LHCN-M2 (cell line): Measurements from ENCODE around the gene DCC. TPM values are rescaled to one million over a fixed set of nuclear protein-coding genes. Genes with fewer than 3 reads are reported as not detected.

Source experiments
- DNase-seq: peaks from one replicate; pipeline ENCODE4 v3.0.0-alpha.2; 2012; ENCODE audit warnings: low read depth
- total RNA-seq: library from RNA; depleted of rRNA; stranded (reverse); fragments of >200 nt; gene quantifications from 2 replicates; pipeline ENCODE4 v1.2.3, GENCODE V29; 2014

DCC gene
- total RNA-seq, 1 experiment from 2014 or later: not detected

DNA sequence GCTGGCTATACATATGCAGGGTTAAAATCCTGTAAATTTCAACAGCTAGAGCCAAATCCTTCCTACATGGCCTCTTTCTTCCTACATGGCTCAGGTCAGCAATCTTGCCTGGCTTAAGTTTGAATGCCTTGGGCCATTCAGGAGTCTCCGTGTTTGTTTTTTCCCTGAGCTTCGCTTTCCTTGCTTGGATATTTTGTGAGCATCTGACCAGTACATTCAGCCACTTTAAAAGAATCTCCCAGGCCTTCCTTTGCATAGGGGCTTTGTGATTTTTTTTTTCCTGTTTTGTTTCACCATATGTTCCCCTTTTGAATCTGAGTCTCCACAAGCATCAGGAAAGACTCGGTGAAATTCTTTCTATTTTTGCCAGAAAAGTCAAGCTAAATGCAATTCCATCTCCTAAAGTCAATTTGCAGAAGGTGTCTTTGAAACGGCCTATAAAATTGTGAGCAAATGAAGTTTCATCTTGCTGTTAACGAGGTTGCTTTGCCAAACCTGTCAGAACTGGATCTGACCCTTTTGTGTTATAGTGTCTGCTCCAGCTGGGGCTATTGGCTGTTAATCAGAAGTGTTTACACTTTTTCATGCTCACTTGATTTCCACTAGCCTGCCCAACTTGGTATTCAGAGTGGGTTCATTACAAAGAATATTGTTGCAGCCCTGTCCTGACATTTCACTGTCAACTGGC, 256.9 kb downstream of the DCC start:
- no peak for DNase-seq

DNA sequence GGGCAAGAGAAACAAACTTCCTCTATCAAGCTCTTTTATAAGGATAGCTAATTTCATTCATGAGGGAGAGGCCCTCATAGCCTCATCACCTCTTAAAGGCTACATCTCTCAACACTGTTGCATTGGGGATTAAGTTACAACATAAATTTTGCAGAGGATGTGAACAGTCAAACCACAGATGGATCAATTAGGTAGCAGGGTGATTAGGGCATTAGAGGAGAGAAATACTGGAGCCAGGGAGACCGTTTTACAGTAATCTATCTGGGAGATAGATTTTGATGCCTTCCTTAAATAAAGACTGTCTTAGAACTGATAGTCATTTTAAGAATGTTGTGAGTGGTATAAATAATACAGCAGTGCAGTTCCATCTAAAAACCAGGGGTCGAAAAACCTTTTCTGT, 258.9 kb downstream of the DCC start:
- no peak for DNase-seq

DNA sequence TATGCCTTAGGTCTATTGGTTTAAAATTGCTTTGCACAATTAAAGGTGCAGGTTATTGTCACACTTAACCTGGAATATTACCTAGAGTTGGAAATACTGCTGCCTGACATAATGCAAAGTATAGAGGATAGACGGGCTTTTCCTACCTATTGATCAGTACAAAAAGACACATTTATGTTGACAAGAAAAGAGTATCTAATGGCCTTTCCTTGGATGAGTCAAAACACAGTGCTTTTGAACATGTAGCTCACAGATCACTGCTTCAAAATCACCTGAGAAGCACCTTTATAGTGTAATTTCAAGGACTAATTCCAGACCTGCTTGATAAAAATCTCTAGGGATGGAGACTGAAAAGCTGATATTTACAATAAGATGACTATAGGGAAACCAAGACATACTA, 262.8 kb downstream of the DCC start:
- DNase-seq: no peak

DNA sequence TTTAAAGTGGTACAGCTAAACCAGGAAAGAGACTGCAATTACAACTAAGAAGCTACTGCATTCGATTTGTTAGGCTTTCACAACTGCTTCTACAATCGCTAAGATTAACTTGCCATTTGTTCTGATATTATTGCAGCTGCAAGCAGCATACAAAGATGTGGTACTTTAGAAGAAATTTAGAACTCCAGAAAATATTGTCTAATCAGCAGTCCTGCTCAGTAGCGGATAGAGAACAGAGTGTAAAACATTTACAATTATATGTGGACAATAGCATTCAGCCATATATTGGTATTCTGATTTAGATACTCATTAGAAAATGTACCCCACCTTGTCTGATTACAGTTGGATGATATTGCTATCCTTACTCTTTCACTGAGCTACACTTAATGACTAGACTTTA, 265.3 kb downstream of the DCC start:
- DNase-seq: no peak

DNA sequence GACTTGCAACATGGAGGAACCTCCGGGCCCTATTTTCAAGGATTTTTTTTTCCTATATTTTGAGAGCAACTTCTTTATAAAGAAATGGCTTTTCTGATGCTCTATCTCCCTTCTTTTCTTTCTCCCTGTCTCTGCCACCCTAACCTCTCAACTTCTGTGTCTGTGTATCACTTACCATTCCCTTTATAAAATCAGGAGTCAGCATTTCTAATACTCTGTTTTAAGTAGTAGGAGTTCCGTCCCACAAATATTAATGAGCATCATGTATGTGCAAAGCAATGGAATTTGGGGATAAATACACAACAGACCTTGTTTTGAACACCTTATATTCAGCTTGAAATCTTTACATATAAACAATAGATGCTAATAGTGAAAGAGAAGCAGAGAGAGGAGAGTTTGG, 268.0 kb downstream of the DCC start:
- no peak for DNase-seq

DNA sequence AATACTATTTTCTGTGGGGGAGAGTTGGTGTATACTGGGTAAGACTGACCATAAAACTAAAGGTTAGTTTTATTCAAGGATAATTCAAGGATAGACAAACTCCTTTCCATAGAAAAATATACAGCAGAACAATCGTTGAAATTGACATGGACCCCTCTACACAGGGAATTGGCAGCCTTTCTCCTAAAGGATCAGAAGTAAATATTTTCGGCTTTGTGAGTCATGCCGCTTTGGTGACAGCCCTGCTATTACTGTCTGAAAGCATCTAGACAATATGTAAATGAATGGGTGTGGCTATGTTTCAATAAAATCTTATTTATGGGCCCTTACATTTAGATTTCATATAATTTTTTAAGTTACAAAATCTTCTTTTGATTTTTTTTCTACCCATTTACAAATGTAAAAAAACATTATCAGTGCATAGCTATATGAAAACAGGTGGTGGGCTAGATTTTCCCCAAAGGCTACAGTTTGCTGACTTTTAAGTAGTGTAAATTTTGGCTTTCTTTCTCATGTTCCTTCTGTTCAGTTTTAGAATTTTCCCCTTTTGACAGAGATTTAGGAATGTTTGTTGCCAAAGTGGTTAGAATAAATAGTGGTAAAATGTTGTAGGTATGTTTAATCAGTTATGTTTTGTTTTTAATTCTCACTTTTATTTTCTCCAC, 270.6 kb downstream of the DCC start:
- DNase-seq: no peak

DNA sequence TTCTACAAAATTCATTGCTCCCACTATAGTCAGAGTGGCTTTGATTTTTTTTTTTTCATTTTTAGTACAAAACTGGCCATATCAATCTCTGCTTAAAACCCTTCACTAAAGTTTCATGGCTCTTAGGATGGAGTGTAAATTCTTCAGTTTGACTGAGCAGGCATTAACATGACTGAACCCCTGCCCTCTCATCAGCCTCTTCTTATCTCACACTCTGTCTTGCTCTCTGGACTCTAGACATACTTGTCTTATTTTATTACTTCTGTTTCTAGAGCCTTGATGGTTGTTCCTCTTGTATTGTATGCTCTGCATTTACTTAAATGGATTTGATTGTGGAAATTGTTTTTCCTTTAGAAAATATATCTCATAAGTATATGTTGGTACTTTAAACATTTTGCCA, 272.4 kb downstream of the DCC start:
- DNase-seq: no peak

DNA sequence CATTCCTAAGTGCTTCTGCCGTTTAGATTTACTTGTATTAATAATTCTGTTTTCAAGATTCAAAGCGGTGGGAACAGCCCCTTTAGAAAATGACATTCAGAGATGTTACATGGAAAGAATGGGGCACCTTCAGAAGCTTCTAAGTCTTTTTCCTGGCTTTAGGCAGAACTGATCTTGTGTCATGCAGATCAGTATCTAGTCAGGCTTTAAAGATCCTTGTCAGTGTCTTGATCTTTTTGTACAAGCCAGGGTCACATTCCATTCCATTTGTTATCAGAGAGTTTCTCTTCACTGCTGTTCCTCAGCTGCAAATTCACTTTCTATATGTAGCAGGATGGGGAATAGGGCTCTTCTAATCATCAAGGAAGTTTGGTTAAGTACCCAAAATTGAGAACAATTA, 275.3 kb downstream of the DCC start:
- no peak for DNase-seq

DNA sequence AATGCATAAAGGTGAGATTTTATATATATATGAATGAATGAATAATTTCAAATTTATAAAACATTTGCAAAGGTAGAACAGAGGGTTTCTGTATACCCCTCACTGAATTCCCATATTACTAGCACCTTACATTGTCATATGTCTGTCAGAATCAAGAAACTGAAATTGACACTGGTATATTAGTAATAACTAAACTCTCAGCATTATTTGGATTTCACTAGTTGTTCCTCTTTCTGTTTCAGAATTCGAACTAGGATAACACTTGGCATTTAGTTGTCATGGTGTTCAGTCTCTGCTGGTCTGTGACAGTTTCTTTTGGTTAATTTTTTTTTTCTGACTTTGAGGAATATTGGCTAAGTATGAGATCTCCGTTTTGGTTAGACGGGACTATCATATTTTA, 275.9 kb downstream of the DCC start:
- DNase-seq: no peak

DNA sequence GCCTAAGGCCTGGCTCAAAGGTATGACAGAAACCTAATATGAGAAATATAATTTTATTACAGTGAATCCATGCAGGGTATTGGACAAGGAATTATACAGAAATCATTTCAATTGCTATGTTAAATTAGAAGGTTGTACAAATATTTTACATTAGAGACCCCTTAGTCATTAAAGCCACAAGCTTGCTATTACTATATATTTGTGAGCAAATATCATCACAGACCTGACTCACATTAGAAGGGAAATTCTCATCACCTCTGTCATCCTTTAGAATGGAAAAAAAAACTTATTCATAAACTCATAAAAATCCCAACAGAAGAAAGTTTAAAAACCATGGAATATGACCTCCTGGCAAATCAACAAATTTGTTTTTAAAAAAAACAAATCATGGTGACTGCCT, 277.9 kb downstream of the DCC start:
- no peak for DNase-seq

DNA sequence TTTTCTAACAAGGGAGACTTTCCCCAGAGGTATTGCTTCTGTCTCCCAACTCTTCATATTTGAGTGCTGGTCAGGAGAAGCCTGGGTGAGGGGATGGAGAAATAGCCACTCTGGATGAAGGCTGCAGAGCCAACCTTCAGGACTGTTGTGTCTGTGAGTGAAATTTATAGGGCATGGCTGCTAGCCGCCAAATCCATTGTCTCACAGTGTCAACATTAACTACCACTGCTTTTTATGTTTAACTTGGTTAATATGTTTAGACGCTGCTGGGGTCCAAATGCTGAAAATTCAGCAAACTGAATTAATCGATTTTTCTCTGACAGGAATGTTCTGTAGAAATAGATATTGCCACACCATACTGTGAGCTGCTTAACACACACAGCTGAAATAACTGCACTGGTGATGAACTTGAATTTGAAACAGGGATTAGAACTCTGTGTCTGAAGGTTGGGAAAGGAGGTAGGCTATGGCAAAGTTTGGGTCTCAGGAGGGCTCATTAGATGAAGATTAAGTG, 281.0 kb downstream of the DCC start:
- no peak for DNase-seq

DNA sequence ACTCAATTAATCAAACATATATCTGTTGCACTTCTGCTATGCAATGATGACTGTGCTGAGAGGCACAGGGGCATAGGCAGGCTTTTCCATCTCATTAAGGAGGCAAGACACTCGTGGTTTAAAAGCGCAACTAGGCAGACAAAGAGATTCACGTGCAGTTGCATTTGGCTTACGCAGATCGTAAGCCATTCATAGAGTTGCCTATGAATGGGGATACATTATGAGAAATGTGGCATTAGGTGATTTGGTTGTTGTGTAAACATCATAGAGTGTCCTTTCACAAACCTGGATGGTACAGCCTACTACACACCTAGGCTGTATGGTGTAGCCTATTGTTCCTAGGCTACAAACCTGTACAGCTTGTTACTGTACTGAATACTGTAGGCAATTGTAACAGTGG, 284.7 kb downstream of the DCC start:
- no peak for DNase-seq

DNA sequence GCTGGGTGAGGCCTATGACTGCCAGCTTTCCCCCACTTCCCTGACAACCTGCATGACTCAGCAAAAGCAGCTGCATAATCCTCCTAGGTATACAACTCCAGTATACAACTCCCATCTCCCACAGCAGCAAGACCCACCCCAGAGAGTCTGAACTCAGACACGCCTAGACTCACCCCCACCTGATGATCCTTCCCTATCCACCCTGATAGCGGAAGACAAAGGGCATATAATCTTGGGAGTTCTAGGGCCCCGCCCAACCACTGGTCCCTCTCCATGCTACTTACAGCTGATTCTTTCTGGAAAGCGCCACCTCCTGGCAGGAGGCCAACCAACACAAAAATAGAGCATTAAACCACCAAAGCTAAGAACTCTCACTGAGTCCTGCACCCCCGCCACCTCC, 296.5 kb downstream of the DCC start:
- DNase-seq: no peak

DNA sequence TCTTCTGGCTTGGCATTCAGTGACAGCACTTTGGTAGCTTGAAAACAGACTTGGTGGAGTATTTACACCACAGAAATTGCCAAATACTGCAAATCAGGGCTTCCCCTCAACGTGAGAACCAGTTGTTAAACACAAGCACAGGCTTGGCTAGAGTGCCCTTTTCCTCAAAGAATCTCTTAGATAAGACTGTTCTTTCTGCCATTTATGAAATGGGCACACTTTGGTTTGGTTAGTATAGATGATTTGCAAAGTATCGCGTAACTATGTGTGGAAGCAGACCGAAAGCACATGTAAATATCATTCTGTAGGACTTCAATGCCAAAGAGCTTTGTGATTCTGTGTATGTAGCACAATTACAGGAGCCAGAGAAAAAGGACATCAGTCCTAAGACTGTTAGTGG, 308.2 kb downstream of the DCC start:
- DNase-seq: no peak

DNA sequence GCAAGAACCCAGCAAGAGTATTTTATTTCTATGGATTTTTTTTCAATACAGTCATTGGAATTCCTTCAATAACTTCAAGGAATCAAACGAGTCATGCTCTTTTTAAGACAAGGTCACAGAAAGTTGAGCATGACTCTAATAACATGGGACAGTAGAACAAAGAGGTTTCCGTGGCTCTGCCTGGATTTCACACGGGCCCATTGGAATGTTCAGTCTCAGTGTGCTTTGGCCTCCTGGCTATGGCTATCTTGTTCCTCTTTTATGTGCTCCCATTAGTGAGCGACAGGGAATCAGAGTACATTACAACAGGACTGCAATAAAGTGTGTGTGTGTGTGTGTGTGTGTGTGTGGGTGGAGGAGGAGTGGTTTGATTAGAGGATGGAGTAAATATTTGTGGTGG, 312.4 kb downstream of the DCC start:
- no peak for DNase-seq

DNA sequence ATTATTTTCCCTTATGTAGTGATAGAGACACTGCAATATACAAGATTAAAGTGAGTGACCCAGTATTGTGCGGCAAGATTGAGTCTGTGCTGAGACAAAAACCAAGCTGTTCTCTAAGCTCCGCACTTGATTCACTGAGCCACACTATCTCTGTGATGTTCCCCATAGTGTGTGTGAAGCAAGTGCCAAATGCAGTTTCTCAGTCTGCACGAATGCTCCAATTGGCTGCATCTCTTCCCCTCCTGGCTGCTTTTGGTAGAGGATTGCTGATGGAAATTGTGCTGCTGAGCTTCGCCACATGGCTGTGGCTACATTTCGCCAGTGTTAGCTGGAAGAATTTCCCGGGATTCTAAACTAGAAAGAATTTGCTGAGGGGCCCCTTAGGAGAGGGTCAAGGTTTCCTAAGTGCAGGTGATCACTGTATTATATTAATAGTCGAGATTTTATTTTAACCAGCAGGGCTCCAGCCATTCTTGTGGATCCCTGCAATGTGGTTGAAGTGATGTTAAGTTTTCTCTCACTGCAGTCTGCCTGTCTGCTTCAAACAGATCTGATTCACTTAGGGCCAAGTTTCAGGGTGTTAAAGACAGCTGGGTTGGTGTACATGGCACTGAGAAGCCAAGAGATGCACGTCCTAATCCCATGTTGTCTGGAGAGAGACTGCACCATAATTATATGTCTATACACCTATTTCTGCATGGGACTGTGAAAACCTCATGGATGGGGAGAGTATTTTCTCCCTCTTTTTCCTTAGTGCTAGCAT, 317.2 kb downstream of the DCC start:
- no peak for DNase-seq

DNA sequence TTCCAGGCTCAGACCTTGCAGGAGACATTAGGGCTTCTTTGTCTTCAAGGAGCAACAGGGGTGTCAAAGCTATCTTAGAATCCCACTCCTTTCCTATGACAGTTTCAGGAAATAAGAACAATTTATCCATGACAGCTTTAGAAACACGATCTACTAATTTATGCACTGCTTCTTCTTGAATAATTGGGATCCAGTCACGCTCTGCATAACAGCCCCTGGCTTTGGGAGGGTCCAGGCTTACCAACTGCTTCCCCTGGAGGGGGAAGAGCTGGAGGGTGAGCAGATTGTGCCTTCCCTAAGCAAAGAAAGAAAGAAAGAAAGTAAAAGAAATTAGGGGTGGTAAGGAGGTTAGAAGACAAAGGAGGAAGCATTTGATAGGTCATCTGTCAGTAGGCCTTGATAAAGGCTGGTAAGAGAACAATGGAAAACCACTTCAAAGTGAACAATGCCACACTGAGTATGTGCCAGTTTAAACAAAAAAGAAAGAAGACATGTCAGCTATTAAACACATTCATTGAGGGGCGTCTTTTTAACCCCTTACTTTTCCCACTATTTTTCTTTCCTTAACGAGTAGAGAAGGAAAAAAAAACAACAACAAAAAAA, 327.6 kb downstream of the DCC start:
- DNase-seq: no peak

DNA sequence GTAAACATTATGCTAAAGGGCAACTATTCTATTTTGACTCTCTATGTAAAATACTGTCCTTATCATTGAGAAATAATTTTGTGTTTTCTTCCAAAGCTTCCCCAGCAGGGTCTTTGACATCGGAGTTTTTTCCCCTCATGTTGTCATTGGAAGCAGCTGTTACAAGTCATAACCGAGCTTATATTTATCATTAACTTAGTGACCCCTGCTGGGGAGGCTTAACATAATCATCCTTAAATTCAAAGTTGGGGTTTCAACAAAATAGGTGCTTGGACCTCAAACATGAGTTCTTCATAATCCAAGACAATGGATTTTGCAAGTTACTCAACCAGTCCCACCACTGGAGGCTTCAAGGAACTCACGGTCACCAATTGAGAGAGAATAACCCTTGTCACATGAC, 330.9 kb downstream of the DCC start:
- DNase-seq: no peak

DNA sequence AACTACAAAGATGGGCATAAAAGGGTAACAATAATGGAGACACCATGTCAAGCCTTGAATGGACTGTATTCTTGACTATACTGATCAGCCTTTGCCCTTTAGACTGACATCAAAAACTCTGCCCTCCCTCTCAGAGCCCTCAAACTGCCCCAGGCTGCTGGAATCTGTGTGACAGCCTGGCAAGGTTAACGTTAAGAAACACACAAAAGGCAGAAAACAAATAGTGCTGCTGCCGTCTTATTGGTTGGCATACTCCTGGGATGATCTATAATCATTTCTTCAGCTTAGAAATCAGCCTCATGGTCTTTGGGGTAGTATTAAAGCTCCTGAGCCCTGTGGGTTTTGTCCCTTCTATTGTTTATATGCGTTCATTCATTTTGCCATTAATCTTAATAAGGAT, 338.0 kb downstream of the DCC start:
- no peak for DNase-seq

DNA sequence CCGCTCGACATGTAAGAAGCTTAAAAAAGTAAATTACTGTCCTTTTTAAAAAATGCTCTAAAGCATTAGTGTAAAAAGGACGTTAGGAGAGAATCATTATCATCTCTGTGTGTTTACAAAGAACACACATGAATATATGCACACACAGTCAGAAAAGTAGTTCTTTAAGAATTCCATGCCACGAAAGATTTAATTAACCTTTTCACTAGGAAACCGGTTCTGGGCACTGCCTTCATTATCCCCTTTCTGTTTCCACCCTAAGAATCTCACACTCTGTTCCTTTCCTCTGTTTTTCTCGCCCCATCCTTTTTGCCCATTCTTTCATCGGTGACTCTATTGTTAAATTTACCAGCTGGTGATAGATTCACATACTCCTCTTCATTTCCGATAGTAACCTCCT, 338.6 kb downstream of the DCC start:
- no peak for DNase-seq

DNA sequence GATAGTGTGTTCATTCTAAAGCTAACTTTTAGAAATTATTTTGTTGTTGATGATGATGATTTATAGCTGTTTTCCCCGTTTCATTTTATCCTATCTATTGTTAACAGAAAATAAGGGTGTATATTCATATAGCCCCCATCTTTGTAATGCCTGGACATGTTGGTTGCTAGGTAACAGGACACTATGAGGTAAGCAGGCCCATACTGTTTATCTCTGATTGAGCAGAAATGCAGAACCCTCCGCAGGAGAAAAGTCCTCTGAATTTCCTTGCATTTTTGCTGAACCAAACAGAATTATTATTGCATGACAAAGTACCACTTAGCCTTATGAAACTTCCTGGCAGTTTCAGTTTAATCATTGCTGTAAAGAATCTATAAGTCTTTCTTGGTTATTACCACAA, 339.4 kb downstream of the DCC start:
- DNase-seq: no peak

DNA sequence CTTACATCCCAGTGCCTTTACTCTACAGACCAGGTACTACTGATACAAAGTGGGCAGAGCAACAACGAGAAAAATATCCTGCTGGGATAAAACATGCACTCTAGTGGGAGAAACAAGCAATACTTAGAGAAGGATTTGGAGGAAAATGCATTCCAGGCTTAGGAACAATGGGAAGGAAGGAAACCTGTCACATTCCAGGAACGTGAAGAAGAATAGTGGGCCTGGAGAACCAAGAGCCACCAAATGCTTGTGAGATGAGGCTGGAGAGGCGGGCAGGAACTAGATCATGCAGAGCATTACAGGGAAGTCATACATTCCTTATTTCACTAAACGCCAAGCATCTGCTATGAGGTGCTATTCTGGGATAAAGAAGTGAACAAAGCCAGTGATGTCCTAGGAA, 342.3 kb downstream of the DCC start:
- no peak for DNase-seq
